ES-I3 (cell line): ENCODE measurements around the gene GBP7.
"Not testable (repeated sequence)": the region's sequence is repeated elsewhere in the genome, so short reads cannot be mapped to it uniquely, and the experiment has no call there.

Experiments
- H3K36me3 ChIP-seq: 2 replicates; pipeline ENCODE4 v1.6.1; 2013; ENCODE audit warnings: mild to moderate bottlenecking, low read length, control low read depth, moderate library complexity; ENCODE audit not compliant: insufficient read depth
- H3K4me1 ChIP-seq: 2 replicates; pipeline ENCODE4 v1.6.1; 2013; ENCODE audit warnings: mild to moderate bottlenecking, control low read depth, low read length; ENCODE audit not compliant: insufficient read depth
- H3K9ac ChIP-seq: 2 replicates; pipeline ENCODE4 v1.6.1; 2013; ENCODE audit warnings: low read depth, mild to moderate bottlenecking, low read length, moderate library complexity
- H3K9me3 ChIP-seq: 2 replicates; pipeline ENCODE4 v1.6.1; 2013; ENCODE audit warnings: mild to moderate bottlenecking, low read length, moderate library complexity; ENCODE audit not compliant: control insufficient read depth, insufficient read depth

The GBP7 gene

GRCh38 chr1:89175601-89176256 is at the start of gene GBP7:
Gene GBP7, minus strand, starts transcription at chr1:89176003. Its CDS starts 4,068 bp downstream, at chr1:89171935.
- no peaks in the 10 kb centered on the region for H3K4me1 ChIP-seq
- H3K9me3 ChIP-seq: no peaks in the 10 kb centered on the region
- no peaks in the 10 kb centered on the region for H3K36me3 ChIP-seq
- no peak within 1 kb of the TSS for H3K9ac ChIP-seq

GRCh38 chr1:89221341-89221740 is 45.5 kb upstream of the GBP7 start:
- H3K4me1 ChIP-seq: no peaks in the 10 kb centered on the region

GRCh38 chr1:89219851-89220250 is 44.0 kb upstream of the GBP7 start:
- not testable (repeated sequence) for H3K9me3 ChIP-seq, H3K4me1 ChIP-seq, H3K9ac ChIP-seq, H3K36me3 ChIP-seq

More at GRCh38 chr1:89221341-89221740, 45.5 kb upstream of the GBP7 start:
- Histone ChIP-seq H3K9me3 (no peaks in the 10 kb centered on the region), H3K36me3 (no peaks in the 10 kb centered on the region), H3K9ac (no peak overlapping the region)

GRCh38 chr1:89218941-89219340 is 43.1 kb upstream of the GBP7 start:
- H3K4me1 ChIP-seq, H3K9ac ChIP-seq, H3K9me3 ChIP-seq, H3K36me3 ChIP-seq: not testable (repeated sequence)

- H3K9ac ChIP-seq: no peak overlapping the region
- peaks cover 11% of the 10 kb centered on the region for H3K9me3 ChIP-seq
- H3K36me3 ChIP-seq: no peaks in the 10 kb centered on the region
- no peaks in the 10 kb centered on the region for H3K4me1 ChIP-seq
Observed at GRCh38 chr1:89213347-89213746, 37.5 kb upstream of the GBP7 start.

- Histone ChIP-seq H3K9me3 (peaks cover 11% of the 10 kb centered on the region), H3K36me3 (no peaks in the 10 kb centered on the region), H3K9ac (no peak overlapping the region), H3K4me1 (no peaks in the 10 kb centered on the region)
Observed at GRCh38 chr1:89211035-89211634, 35.3 kb upstream of the GBP7 start.

GRCh38 chr1:89206373-89206772 is 30.6 kb upstream of the GBP7 start:
- Histone ChIP-seq H3K4me1 (no peaks in the 10 kb centered on the region), H3K9me3 (peaks cover 17% of the 10 kb centered on the region; the same call in 1 of the 2 replicates), H3K36me3 (no peaks in the 10 kb centered on the region), H3K9ac (no peak overlapping the region)

GRCh38 chr1:89203166-89203565 is 27.4 kb upstream of the GBP7 start:
- H3K4me1 ChIP-seq: no peaks in the 10 kb centered on the region
- H3K36me3 ChIP-seq: no peaks in the 10 kb centered on the region
- no peak overlapping the region for H3K9ac ChIP-seq
- H3K9me3 ChIP-seq: peaks cover 10% of the 10 kb centered on the region; the same call in 1 of the 2 replicates

- H3K36me3 ChIP-seq: no peaks in the 10 kb centered on the region
- no peak overlapping the region for H3K9ac ChIP-seq
- no peaks in the 10 kb centered on the region for H3K4me1 ChIP-seq
- peaks cover 10% of the 10 kb centered on the region; the same call in 1 of the 2 replicates for H3K9me3 ChIP-seq
Observed at GRCh38 chr1:89201106-89201794, 25.4 kb upstream of the GBP7 start.

- Histone ChIP-seq H3K4me1 (no peaks in the 10 kb centered on the region), H3K36me3 (no peaks in the 10 kb centered on the region), H3K9ac (no peak overlapping the region), H3K9me3 (peaks cover 10% of the 10 kb centered on the region; the same call in 1 of the 2 replicates)
Observed at GRCh38 chr1:89200663-89201062, 24.9 kb upstream of the GBP7 start.

GRCh38 chr1:89199525-89200031 is 23.8 kb upstream of the GBP7 start:
- Histone ChIP-seq H3K9me3 (0 out of 2 replicates have a peak, but pooled peaks cover 4% of the 10 kb centered on the region), H3K9ac (no peak overlapping the region), H3K36me3 (no peaks in the 10 kb centered on the region), H3K4me1 (no peaks in the 10 kb centered on the region)

GRCh38 chr1:89198491-89199072 is 22.8 kb upstream of the GBP7 start, which contains the start of gene GBP4:
Gene GBP4, minus strand, starts transcription at chr1:89198942. Its CDS starts 108 bp downstream, at chr1:89198834.
- H3K4me1 ChIP-seq: no peaks in the 10 kb centered on the region
- no peaks in the 10 kb centered on the region for H3K36me3 ChIP-seq
- no peaks in the 10 kb centered on the region for H3K9me3 ChIP-seq
- no peak within 1 kb of the TSS for H3K9ac ChIP-seq

- Histone ChIP-seq H3K4me1 (no peaks in the 10 kb centered on the region), H3K9ac (no peak overlapping the region), H3K36me3 (no peaks in the 10 kb centered on the region), H3K9me3 (no peaks in the 10 kb centered on the region)
Observed at GRCh38 chr1:89198081-89198480, 22.3 kb upstream of the GBP7 start.

- Histone ChIP-seq H3K4me1 (no peaks in the 10 kb centered on the region), H3K9me3 (no peaks in the 10 kb centered on the region), H3K9ac (no peak overlapping the region), H3K36me3 (no peaks in the 10 kb centered on the region)
Observed at GRCh38 chr1:89195476-89195875, 19.7 kb upstream of the GBP7 start.
